ENCODE data around the gene MAP4. TPM values are rescaled to one million over a fixed set of nuclear protein-coding genes. Genes with fewer than 3 reads are reported as not detected.

MAP4 gene
- polyA plus RNA-seq, 2 of the 4 experiments (the other 2 are of a cell fraction) = 77.7 to 98.5 TPM

GRCh38 chr3:47854267-47854666 lies 161.9 kb downstream of the MAP4 start (continued):
- no peak for TF ChIP-seq SMC3 (IDR thresholded peaks at IDR 0.05)

GRCh38 chr3:47852604-47853602 lies 163.3 kb downstream of the MAP4 start:
- ATAC-seq (no peak), FAIRE-seq (no peak)

GRCh38 chr3:47851888-47852603 lies 164.2 kb downstream of the MAP4 start:
- no peak overlapping the region for H3K4me2 ChIP-seq
- no peak overlapping the region for H3K27ac ChIP-seq
- CTCF ChIA-PET = interaction anchor here (2.7 kb wide), 1 partner anchor 300 kb away, joined by 7 read pairs; no protein-coding TSS in a partner anchor
- ATAC-seq (no peak), FAIRE-seq (no peak), DNase-seq (ENCODE audit: low read depth in 1 of 2, low spot score in 1 of 2) (no peak)
- H3K9me3 ChIP-seq = no peaks in the 10 kb centered on the region
- 90% methylated on average over 12 of the region's 12 CpGs for WGBS (ENCODE audit: missing lambda C conversion rate)
- POLR2A ChIA-PET = no interaction called here
- no peaks in the 10 kb centered on the region for H3K4me1 ChIP-seq
- H3K4me3 ChIP-seq = no peak overlapping the region
- no peak for TF ChIP-seq HES2 (IDR thresholded peaks at IDR 0.05)
- TF ChIP-seq ZFP36 (IDR thresholded peaks at IDR 0.05; ENCODE audit: borderline replicate concordance, partially characterized antibody) = no peak
- no peak for TF ChIP-seq CBX2 (IDR thresholded peaks at IDR 0.05; ENCODE audit: borderline replicate concordance, low read depth)
- TF ChIP-seq JUN (IDR thresholded peaks at IDR 0.05) = no peak

More at GRCh38 chr3:47852604-47853602, 163.3 kb downstream of the MAP4 start:
- H3K4me1 ChIP-seq = no peaks in the 10 kb centered on the region
- ChIA-PET CTCF (no interaction called here), POLR2A (no interaction called here)
- no peak for DNase-seq (ENCODE audit: low read depth in 1 of 2, low spot score in 1 of 2)
- WGBS (ENCODE audit: missing lambda C conversion rate) = 88% methylated on average over 26 of the region's 36 CpGs
- no peak overlapping the region for H3K27ac ChIP-seq
- no peak overlapping the region for H3K4me2 ChIP-seq
- no peak for TF ChIP-seq CTCF (IDR thresholded peaks at IDR 0.05)
- TF ChIP-seq MYC (IDR thresholded peaks at IDR 0.05; ENCODE audit: borderline replicate concordance, low read length) = no peak
- no peak for TF ChIP-seq ELK1 (IDR thresholded peaks at IDR 0.05; ENCODE audit: low read depth, low read length)
- no peak for TF ChIP-seq KDM5A (IDR thresholded peaks at IDR 0.05)
- no peak for TF ChIP-seq PHF8 (IDR thresholded peaks at IDR 0.05; ENCODE audit: borderline replicate concordance, low read depth)
- TF ChIP-seq GATA3 (IDR thresholded peaks at IDR 0.05; ENCODE audit: borderline replicate concordance) = no peak
- no peak for TF ChIP-seq CBX2 (IDR thresholded peaks at IDR 0.05; ENCODE audit: borderline replicate concordance, low read depth)
- no peak for TF ChIP-seq MAFK (IDR thresholded peaks at IDR 0.05; ENCODE audit: partially characterized antibody)
- no peak for TF ChIP-seq USF2 (IDR thresholded peaks at IDR 0.05)
- no peak for TF ChIP-seq TFCP2L1 (CRISPR knock-in tag; IDR thresholded peaks at IDR 0.05)
- TF ChIP-seq RAD21 (conservative IDR thresholded peaks at IDR 0.05 in 1 of 2, IDR thresholded peaks at IDR 0.05 in 1 of 2) = no peak
- H3K4me3 ChIP-seq = no peak overlapping the region
- H3K9me3 ChIP-seq = no peaks in the 10 kb centered on the region

All from A549 (cell line).